Panc1 (cell line): Measurements from ENCODE around the gene LAMB3.

Experiments
- CTCF ChIP-seq: fragments of 450-650 bp; IDR thresholded peaks from 2 replicates; pipeline ENCODE4 v1.5.1; 2017; ENCODE audit warnings: mild to moderate bottlenecking
- POLR2AphosphoS5 ChIP-seq: IDR thresholded peaks from 2 replicates; pipeline ENCODE4 v1.6.1; 2012; ENCODE audit warnings: mild to moderate bottlenecking, low read depth, low read length, moderate library complexity
- REST ChIP-seq, 2 experiments: IDR thresholded peaks; 2 replicates each; pipeline ENCODE4 v1.6.1; 2011 to 2012; ENCODE audit warnings: low read depth in 2 of 2, control low read depth in 1 of 2, low read length in 1 of 2, mild to moderate bottlenecking in 1 of 2, moderate library complexity in 1 of 2; ENCODE audit not compliant: insufficient read depth in 1 of 2

DNA sequence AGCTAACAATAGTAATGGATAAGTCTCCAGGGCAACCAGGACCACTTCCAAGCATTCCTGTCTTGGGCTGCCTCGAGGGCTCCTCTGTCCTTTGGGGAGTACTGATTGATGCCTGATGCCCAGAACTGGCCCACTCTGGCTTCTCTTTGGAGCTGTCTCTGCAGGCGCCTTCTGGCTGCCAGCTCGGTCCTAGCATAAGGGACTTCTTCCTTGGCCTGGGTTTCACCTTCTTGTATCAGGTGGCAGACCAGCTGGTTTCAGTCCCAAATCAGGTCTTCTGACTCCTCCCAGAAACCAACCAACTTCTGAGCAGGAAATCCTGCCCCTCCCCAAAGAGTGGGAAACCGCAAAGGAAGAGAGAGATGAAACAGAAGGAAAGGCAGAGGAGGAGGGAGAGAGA is 33.6 kb upstream of the LAMB3 start:
- TF ChIP-seq REST (IDR thresholded peaks at IDR 0.05; ENCODE audit: insufficient read depth in 1 of 2, low read depth in 2 of 2, low read length in 1 of 2) (no peak), CTCF (no peak), POLR2AphosphoS5 (no peak)
